WTC11 (cell line): ENCODE measurements around the gene ZNF747. TPM values are rescaled to one million over a fixed set of nuclear protein-coding genes. Genes with fewer than 3 reads are reported as not detected.
A peak's percentile ranks its signal among the peaks of the same experiment; 100 is the strongest.

Source experiments
- ATAC-seq: fragments of 200-7000 bp; cut with Tn5 transposase; 2 replicates; pipeline ENCODE4 v1.10.0; 2021; ENCODE audit warnings: mild to moderate bottlenecking, moderate library complexity
- CTCF ChIA-PET: fragments of 300-600 bp; sonication (Branson Sonifier 250); formaldehyde crosslinking; loops from one replicate; lab custom pipeline; 2021; ENCODE audit warnings: antibody characterized with exemption; lab: Charles Lee
- POLR2A ChIA-PET: fragments of 350-600 bp; sonication (Branson Sonifier 250); formaldehyde crosslinking; loops from one replicate; lab custom pipeline; 2021; ENCODE audit warnings: antibody characterized with exemption; lab: Charles Lee
- DNase-seq: peaks from one replicate; pipeline ENCODE4 v3.0.0; 2021; ENCODE audit warnings: low spot score
- H3K27ac Mint-ChIP-seq: 2 replicates; pipeline ENCODE4 v1.8.0; 2021; ENCODE audit warnings: mixed read lengths
- H3K27me3 Mint-ChIP-seq: 2 replicates; pipeline ENCODE4 v1.8.0; 2021; ENCODE audit warnings: low read depth, mild to moderate bottlenecking, moderate library complexity, mixed read lengths
- H3K36me3 Mint-ChIP-seq: 2 replicates; pipeline ENCODE4 v1.8.0; 2021; ENCODE audit warnings: mixed read lengths
- H3K4me1 Mint-ChIP-seq: 2 replicates; pipeline ENCODE4 v1.8.0; 2022; ENCODE audit warnings: mixed read lengths
- H3K4me3 Mint-ChIP-seq: 2 replicates; pipeline ENCODE4 v1.8.0; 2021; ENCODE audit warnings: mild to moderate bottlenecking, moderate library complexity, mixed read lengths
- H3K9me3 Mint-ChIP-seq: 2 replicates; pipeline ENCODE4 v1.8.0; 2021; ENCODE audit warnings: mixed read lengths
- CTCF ChIP-seq: fragments of 200-600 bp; IDR thresholded peaks from 2 replicates; pipeline ENCODE4 v1.8.0; 2022; ENCODE audit warnings: antibody characterized with exemption
- E2F1 ChIP-seq: sonication (generic); formaldehyde crosslinking; IDR thresholded peaks from 2 replicates; pipeline ENCODE4 v1.8.0; 2022; ENCODE audit warnings: mild to moderate bottlenecking, missing genetic modification reagents
- E2F5 ChIP-seq: sonication (generic); formaldehyde crosslinking; IDR thresholded peaks from 2 replicates; pipeline ENCODE4 v1.8.1; 2022; ENCODE audit warnings: mild to moderate bottlenecking, moderate library complexity, missing genetic modification reagents
- HMGXB4 ChIP-seq: sonication (generic); formaldehyde crosslinking; IDR thresholded peaks from 2 replicates; pipeline ENCODE4 v1.8.1; 2023; ENCODE audit warnings: mild to moderate bottlenecking, moderate library complexity, missing genetic modification reagents
- JAZF1 ChIP-seq: fragments of 250-450 bp; sonication (Bioruptor Pico); IDR thresholded peaks from 2 replicates; pipeline ENCODE4 v1.9.0; 2021; ENCODE audit warnings: moderate library complexity, mild to moderate bottlenecking, inconsistent platforms
- JUN ChIP-seq: sonication (generic); formaldehyde crosslinking; IDR thresholded peaks from 2 replicates; pipeline ENCODE4 v1.8.0; 2023; ENCODE audit warnings: mild to moderate bottlenecking, missing genetic modification reagents
- KAT7 ChIP-seq: sonication (generic); formaldehyde crosslinking; IDR thresholded peaks from 2 replicates; pipeline ENCODE4 v1.8.1; 2023; ENCODE audit warnings: missing genetic modification reagents, mild to moderate bottlenecking, borderline replicate concordance
- MXD4 ChIP-seq: fragments of 250-450 bp; sonication (Bioruptor Pico); IDR thresholded peaks from 2 replicates; pipeline ENCODE4 v1.8.0; 2021; ENCODE audit warnings: mild to moderate bottlenecking, moderate library complexity, borderline replicate concordance
- NR1H2 ChIP-seq: sonication (generic); formaldehyde crosslinking; IDR thresholded peaks from 2 replicates; pipeline ENCODE4 v1.9.0; 2021; ENCODE audit warnings: mild to moderate bottlenecking, moderate library complexity, missing genetic modification reagents
- RELA ChIP-seq: sonication (generic); formaldehyde crosslinking; IDR thresholded peaks from 2 replicates; pipeline ENCODE4 v1.8.1; 2022; ENCODE audit warnings: missing genetic modification reagents, mild to moderate bottlenecking, borderline replicate concordance
- STAT6 ChIP-seq: sonication (generic); formaldehyde crosslinking; conservative IDR thresholded peaks from 2 replicates; pipeline ENCODE4 v1.8.1; 2023; ENCODE audit warnings: mild to moderate bottlenecking, low read depth, missing genetic modification reagents, moderate library complexity
- TEAD4 ChIP-seq: sonication (generic); formaldehyde crosslinking; IDR thresholded peaks from 2 replicates; pipeline ENCODE4 v1.8.0; 2022; ENCODE audit warnings: mild to moderate bottlenecking, missing genetic modification reagents
- ZNF121 ChIP-seq: sonication (generic); formaldehyde crosslinking; IDR thresholded peaks from 2 replicates; pipeline ENCODE4 v1.8.0; 2023; ENCODE audit warnings: missing genetic modification reagents
- ZNF219 ChIP-seq: sonication (generic); formaldehyde crosslinking; IDR thresholded peaks from 2 replicates; pipeline ENCODE4 v1.8.0; 2023; ENCODE audit warnings: missing genetic modification reagents, mild to moderate bottlenecking, borderline replicate concordance
- ZNF232 ChIP-seq: sonication (generic); formaldehyde crosslinking; IDR thresholded peaks from 2 replicates; pipeline ENCODE4 v1.8.0; 2022; ENCODE audit warnings: mild to moderate bottlenecking, missing genetic modification reagents
- ZNF317 ChIP-seq: sonication (generic); formaldehyde crosslinking; IDR thresholded peaks from 2 replicates; pipeline ENCODE4 v1.8.1; 2023; ENCODE audit warnings: low read depth, mild to moderate bottlenecking, moderate library complexity, missing genetic modification reagents, borderline replicate concordance
- total RNA-seq: library from RNA; stranded (reverse); gene quantifications from 3 replicates; pipeline ENCODE4 v1.2.3, GENCODE V29; 2021

ZNF747 gene
- total RNA-seq, 1 experiment from 2014 or later: 11.3 TPM

GRCh38 chr16:30535777-30536190, 1.1 kb upstream of the ZNF747 start (continued):
- 0 out of 2 replicates have a peak, but pooled peaks have one; percentile 29 for TF ChIP-seq E2F1
- no peak for TF ChIP-seq CTCF
- no peak for TF ChIP-seq RELA
- no peak for TF ChIP-seq KAT7 (CRISPR knock-in tag)
- no peak for TF ChIP-seq STAT6 (CRISPR knock-in tag)
- no peak for TF ChIP-seq ZNF121 (CRISPR knock-in tag)
- TF ChIP-seq ZNF317 (CRISPR knock-in tag): no peak
- no peak for TF ChIP-seq ZNF219
- no peak for TF ChIP-seq JUN (CRISPR knock-in tag)
- no peak for TF ChIP-seq E2F5
- TF ChIP-seq MXD4 (CRISPR knock-in tag): no peak
- TF ChIP-seq HMGXB4 (CRISPR knock-in tag): no peak
- TF ChIP-seq JAZF1: no peak

- Mint-ChIP-seq H3K4me3 (peak overlapping the region; percentile 95), H3K27me3 (no peaks in the 10 kb centered on the region), H3K9me3 (no peaks in the 10 kb centered on the region), H3K27ac (peak overlapping the region; percentile 99), H3K36me3 (peaks cover 16% of the 10 kb centered on the region), H3K4me1 (peaks cover 27% of the 10 kb centered on the region)
- no peak for DNase-seq
- ChIA-PET POLR2A (interaction anchor here (1.0 to 3.1 kb wide), 10 partner anchors 8 to 117 kb away, joined by 3 to 42 read pairs (median 6); partner anchors contain the start of genes ZNF688, ZNF689 and ZNF764), CTCF (interaction anchor here (0.6 to 4.7 kb wide), 37 partner anchors 8 to 423 kb away, joined by 3 to 41 read pairs (median 5); partner anchors contain the start of genes DCTPP1, PRR14, ZNF48 and ZNF688)
- peak; percentile 34 for ATAC-seq
- TF ChIP-seq NR1H2 (CRISPR knock-in tag) (no peak), ZNF232 (CRISPR knock-in tag) (no peak), TEAD4 (CRISPR knock-in tag) (peak; percentile 24; the same call in 1 of the 2 replicates)
Observed at GRCh38 chr16:30535106-30535776, 583 bp upstream of the ZNF747 start.
